Body of pancreas (tissue), 4 donors: ENCODE measurements around the gene HELZ.

Experiments used
- POLR2A ChIP-seq, 3 donors: fragments of 450-650 bp; IDR thresholded peaks; one replicate each; pipeline ENCODE4 v1.6.1; 2016; ENCODE audit warnings: antibody characterized with exemption in 3 of 3, mild to moderate bottlenecking in 2 of 3
- TF ChIP-seq, protein P1 (sequence below), 7 experiments: fragments of 450-650 bp in 4 of 7; fragments of 200-600 bp in 3 of 7; sonication (generic) in 3 of 7; IDR thresholded peaks; one replicate each; pipeline ENCODE4 v1.5.1; 2016 to 2019; ENCODE audit warnings: antibody characterized with exemption in 7 of 7

DNA sequence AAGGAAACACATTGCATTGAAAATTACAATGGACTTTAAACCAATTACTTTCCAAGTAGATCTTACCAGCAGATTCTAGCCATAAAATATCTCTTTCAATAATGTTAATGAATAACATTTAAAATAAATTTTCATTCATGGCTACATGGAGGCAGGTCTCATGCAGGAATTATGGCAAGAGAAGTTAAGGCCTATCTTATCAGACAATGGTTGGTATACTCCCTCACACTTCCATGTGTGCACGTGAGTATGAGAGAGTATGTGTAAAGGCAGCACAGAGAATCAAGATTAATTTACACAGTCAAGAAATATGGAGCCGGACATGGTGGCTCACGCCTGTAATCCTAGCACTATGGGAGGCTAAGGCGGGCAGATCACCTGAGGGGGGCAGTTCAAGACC, 76.5 kb downstream of the HELZ start:
- TF ChIP-seq, protein P1, sequence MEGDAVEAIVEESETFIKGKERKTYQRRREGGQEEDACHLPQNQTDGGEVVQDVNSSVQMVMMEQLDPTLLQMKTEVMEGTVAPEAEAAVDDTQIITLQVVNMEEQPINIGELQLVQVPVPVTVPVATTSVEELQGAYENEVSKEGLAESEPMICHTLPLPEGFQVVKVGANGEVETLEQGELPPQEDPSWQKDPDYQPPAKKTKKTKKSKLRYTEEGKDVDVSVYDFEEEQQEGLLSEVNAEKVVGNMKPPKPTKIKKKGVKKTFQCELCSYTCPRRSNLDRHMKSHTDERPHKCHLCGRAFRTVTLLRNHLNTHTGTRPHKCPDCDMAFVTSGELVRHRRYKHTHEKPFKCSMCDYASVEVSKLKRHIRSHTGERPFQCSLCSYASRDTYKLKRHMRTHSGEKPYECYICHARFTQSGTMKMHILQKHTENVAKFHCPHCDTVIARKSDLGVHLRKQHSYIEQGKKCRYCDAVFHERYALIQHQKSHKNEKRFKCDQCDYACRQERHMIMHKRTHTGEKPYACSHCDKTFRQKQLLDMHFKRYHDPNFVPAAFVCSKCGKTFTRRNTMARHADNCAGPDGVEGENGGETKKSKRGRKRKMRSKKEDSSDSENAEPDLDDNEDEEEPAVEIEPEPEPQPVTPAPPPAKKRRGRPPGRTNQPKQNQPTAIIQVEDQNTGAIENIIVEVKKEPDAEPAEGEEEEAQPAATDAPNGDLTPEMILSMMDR (IDR thresholded peaks at IDR 0.05), result no peak
- no peak for TF ChIP-seq POLR2A (IDR thresholded peaks at IDR 0.05)
